Upper lobe of right lung (tissue), 1 donor: ENCODE results near the gene OTUD1. TPM values are rescaled to one million over a fixed set of nuclear protein-coding genes. Genes with fewer than 3 reads are reported as not detected.

Source experiments
- ATAC-seq: fragments of 200-7000 bp; cut with Tn5 transposase; one replicate; pipeline ENCODE4 v1.9.1; 2020; ENCODE audit warnings: mild to moderate bottlenecking, moderate library complexity
- DNase-seq: peaks from one replicate; pipeline ENCODE4 v3.0.0-alpha.2; 2020
- H3K27ac ChIP-seq: fragments of 200-600 bp; one replicate; pipeline ENCODE4 v1.8.0; 2022
- H3K27me3 ChIP-seq: fragments of 200-600 bp; one replicate; pipeline ENCODE4 v1.8.0; 2022; ENCODE audit warnings: mild to moderate bottlenecking
- H3K36me3 ChIP-seq: fragments of 200-600 bp; one replicate; pipeline ENCODE4 v1.8.0; 2022
- H3K4me1 ChIP-seq: fragments of 200-600 bp; one replicate; pipeline ENCODE4 v1.8.0; 2022
- H3K4me3 ChIP-seq: fragments of 200-600 bp; one replicate; pipeline ENCODE4 v1.8.0; 2022; ENCODE audit warnings: mild to moderate bottlenecking
- H3K9me3 ChIP-seq: fragments of 200-600 bp; one replicate; pipeline ENCODE4 v1.8.0; 2022
- CTCF ChIP-seq: fragments of 200-600 bp; IDR thresholded peaks from one replicate; pipeline ENCODE4 v1.8.0; 2022; ENCODE audit warnings: antibody characterized with exemption
- intact Hi-C: fragments of 100-400 bp; cut with DNase I; formaldehyde crosslinking; loops from one replicate; pipeline ENCODE4 v1.11.0; 2022
- total RNA-seq: library from RNA; stranded (reverse); fragmentation: NEBNext Ultra II Directional; extraction: Animal tissue kit (Norgen Biotek cat#: 25700); gene quantifications from one replicate; pipeline ENCODE4 v1.2.1, GENCODE V29; 2021
- donor health status: DM: no; HTN: yes; CAD: no; lungs with severe emphysema.

The OTUD1 gene
- total RNA-seq, 1 donor from 2014 or later = 29.4 TPM

- ATAC-seq = no peak
- no peaks in the 10 kb centered on the region for H3K9me3 ChIP-seq
- H3K36me3 ChIP-seq = no peaks in the 10 kb centered on the region
- DNase-seq = no peak
- no peaks in the 10 kb centered on the region for H3K4me1 ChIP-seq
- intact Hi-C loops = no loop called here
- TF ChIP-seq CTCF = no peak
- H3K27me3 ChIP-seq = no peaks in the 10 kb centered on the region
- H3K4me3 ChIP-seq = no peak overlapping the region
- H3K27ac ChIP-seq = no peak overlapping the region
Observed at GRCh38 chr10:23396695-23397094, 42.2 kb upstream of the OTUD1 start.

- ATAC-seq = peak; percentile 95
- no peak for DNase-seq
- Histone ChIP-seq H3K27ac (peak overlapping the region; percentile 55), H3K27me3 (no peaks in the 10 kb centered on the region), H3K36me3 (no peaks in the 10 kb centered on the region), H3K4me1 (no peaks in the 10 kb centered on the region), H3K4me3 (no peak overlapping the region), H3K9me3 (no peaks in the 10 kb centered on the region)
- intact Hi-C loops = no loop called here
- no peak for TF ChIP-seq CTCF
Observed at GRCh38 chr10:23399701-23400144, 39.2 kb upstream of the OTUD1 start.

GRCh38 chr10:23402856-23403255 is 36.0 kb upstream of the OTUD1 start:
- ATAC-seq (no peak), DNase-seq (no peak)
- intact Hi-C loops = no loop called here
- Histone ChIP-seq H3K27ac (no peak overlapping the region), H3K36me3 (no peaks in the 10 kb centered on the region), H3K4me1 (no peaks in the 10 kb centered on the region), H3K4me3 (no peak overlapping the region), H3K27me3 (no peaks in the 10 kb centered on the region), H3K9me3 (no peaks in the 10 kb centered on the region)
- TF ChIP-seq CTCF = no peak

- intact Hi-C loops = no loop called here
- H3K4me1 ChIP-seq = no peaks in the 10 kb centered on the region
- DNase-seq (no peak), ATAC-seq (no peak)
- H3K27me3 ChIP-seq = no peaks in the 10 kb centered on the region
- H3K9me3 ChIP-seq = no peaks in the 10 kb centered on the region
- no peaks in the 10 kb centered on the region for H3K36me3 ChIP-seq
- H3K27ac ChIP-seq = no peak overlapping the region
- TF ChIP-seq CTCF = no peak
- H3K4me3 ChIP-seq = no peak overlapping the region
Observed at GRCh38 chr10:23403278-23403677, 35.6 kb upstream of the OTUD1 start.

- Histone ChIP-seq H3K27ac (no peak overlapping the region), H3K4me1 (no peaks in the 10 kb centered on the region), H3K4me3 (no peak overlapping the region), H3K36me3 (no peaks in the 10 kb centered on the region), H3K27me3 (no peaks in the 10 kb centered on the region), H3K9me3 (no peaks in the 10 kb centered on the region)
- TF ChIP-seq CTCF = no peak
- intact Hi-C loops = no loop called here
- no peak for ATAC-seq
- no peak for DNase-seq
Observed at GRCh38 chr10:23403719-23404118, 35.2 kb upstream of the OTUD1 start.

GRCh38 chr10:23404461-23404980 is 34.4 kb upstream of the OTUD1 start:
- intact Hi-C loops = no loop called here
- no peak for TF ChIP-seq CTCF
- ATAC-seq = no peak
- Histone ChIP-seq H3K4me3 (no peak overlapping the region), H3K36me3 (no peaks in the 10 kb centered on the region), H3K4me1 (no peaks in the 10 kb centered on the region), H3K9me3 (no peaks in the 10 kb centered on the region), H3K27me3 (no peaks in the 10 kb centered on the region), H3K27ac (no peak overlapping the region)
- DNase-seq = no peak
